Dendritic cell treated with granulocyte-macrophage colony-stimulating factor and Interleukin-4, amounts not matched to agents 40 ng/mL and 50 ng/mL, for 4 days (primary cell): ENCODE data around the gene DHRS3.
"Not testable (repeated sequence)": the region's sequence is repeated elsewhere in the genome, so short reads cannot be mapped to it uniquely, and the experiment has no call there.

Experiments
- H3K27ac Mint-ChIP-seq: one replicate; pipeline ENCODE4 v1.8.0; 2022; ENCODE audit warnings: mild to moderate bottlenecking, mixed read lengths
- H3K27me3 Mint-ChIP-seq: one replicate; pipeline ENCODE4 v1.8.0; 2022; ENCODE audit warnings: mild to moderate bottlenecking, mixed read lengths
- H3K36me3 Mint-ChIP-seq: one replicate; pipeline ENCODE4 v1.8.0; 2022; ENCODE audit warnings: low read depth, mixed read lengths
- H3K4me1 Mint-ChIP-seq: one replicate; pipeline ENCODE4 v1.8.0; 2022; ENCODE audit warnings: low read depth, mixed read lengths
- H3K4me3 Mint-ChIP-seq: one replicate; pipeline ENCODE4 v1.8.0; 2022; ENCODE audit warnings: mild to moderate bottlenecking, moderate library complexity, mixed read lengths
- H3K9me3 Mint-ChIP-seq: one replicate; pipeline ENCODE4 v1.8.0; 2022; ENCODE audit warnings: mixed read lengths
- intact Hi-C: fragments of 100-400 bp; cut with micrococcal nuclease; formaldehyde crosslinking; loops from one replicate; pipeline ENCODE4 v1.15.0; 2022

Gene DHRS3

GRCh38 chr1:12577020-12577419 lies 41.0 kb downstream of the DHRS3 start:
- intact Hi-C loops, result no loop called here
- no peaks in the 10 kb centered on the region for H3K9me3 Mint-ChIP-seq
- H3K4me3 Mint-ChIP-seq, result no peak overlapping the region
- H3K27ac Mint-ChIP-seq, result no peak overlapping the region
- H3K27me3 Mint-ChIP-seq, result no peaks in the 10 kb centered on the region
- no peaks in the 10 kb centered on the region for H3K4me1 Mint-ChIP-seq
- no peaks in the 10 kb centered on the region for H3K36me3 Mint-ChIP-seq

DNA sequence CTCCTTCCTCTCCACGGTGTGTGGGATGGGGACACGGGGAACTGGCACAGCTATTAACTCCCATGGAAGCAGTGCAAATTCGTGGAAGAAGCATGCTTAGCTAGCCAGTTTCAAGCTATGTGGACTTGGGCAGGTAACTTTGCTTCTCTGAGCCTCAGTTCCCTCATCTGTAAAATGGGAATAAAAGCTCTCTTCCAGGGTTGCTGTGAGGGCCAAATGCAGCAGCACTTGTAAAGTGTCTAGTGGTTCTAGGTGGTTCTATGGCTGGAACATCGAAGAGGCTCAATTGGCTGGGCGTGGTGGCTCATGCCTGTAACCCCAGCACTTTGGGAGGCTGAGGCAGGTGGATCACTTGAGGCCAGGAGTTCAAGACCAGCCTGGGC lies 43.3 kb downstream of the DHRS3 start:
- Mint-ChIP-seq H3K9me3 (no peaks in the 10 kb centered on the region), H3K4me3 (no peak overlapping the region), H3K4me1 (no peaks in the 10 kb centered on the region), H3K36me3 (no peaks in the 10 kb centered on the region), H3K27me3 (no peaks in the 10 kb centered on the region), H3K27ac (no peak overlapping the region)
- intact Hi-C loops, result no loop called here

DNA sequence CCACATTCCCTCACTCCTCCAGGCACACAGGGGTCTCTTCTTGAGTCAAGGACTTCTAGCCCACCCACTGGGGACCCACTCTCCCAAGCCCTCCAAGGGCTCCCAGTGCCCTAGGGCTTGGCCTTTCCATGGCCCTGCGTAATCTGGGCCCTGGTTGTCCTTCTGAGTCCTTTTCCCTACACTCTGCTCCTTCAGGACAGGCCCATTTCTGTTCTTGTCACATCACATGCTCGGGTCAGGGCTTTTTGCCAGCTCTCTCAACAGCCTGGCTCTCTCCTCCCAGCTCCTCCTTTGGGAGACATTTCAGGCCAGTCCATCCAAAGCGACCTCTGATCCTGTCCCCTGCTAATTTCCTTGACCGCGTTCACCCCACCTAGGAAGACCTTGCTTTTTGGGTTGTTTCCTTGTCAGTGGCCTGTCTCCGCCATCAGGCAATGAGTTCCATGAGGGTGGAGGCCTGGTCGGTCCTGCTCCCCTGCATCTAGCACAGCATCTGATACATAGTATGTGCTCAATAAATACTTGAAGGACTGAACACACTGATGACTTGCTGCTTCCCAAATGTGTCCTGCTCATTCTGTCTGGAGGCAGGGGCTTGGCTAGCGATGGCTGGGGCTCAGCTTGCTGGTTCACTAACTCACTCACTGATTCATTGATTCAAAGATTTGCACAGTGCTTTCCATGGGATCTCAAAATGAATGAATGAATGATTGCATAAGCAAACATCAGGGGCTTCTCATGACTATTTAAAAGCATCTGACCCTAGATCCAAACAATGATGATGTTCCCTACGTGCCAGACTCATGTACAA lies 44.8 kb downstream of the DHRS3 start:
- H3K4me3 Mint-ChIP-seq, result no peak overlapping the region
- no peaks in the 10 kb centered on the region for H3K4me1 Mint-ChIP-seq
- intact Hi-C loops, result no loop called here
- no peaks in the 10 kb centered on the region for H3K27me3 Mint-ChIP-seq
- H3K27ac Mint-ChIP-seq, result no peak overlapping the region
- H3K36me3 Mint-ChIP-seq, result no peaks in the 10 kb centered on the region
- no peaks in the 10 kb centered on the region for H3K9me3 Mint-ChIP-seq

DNA sequence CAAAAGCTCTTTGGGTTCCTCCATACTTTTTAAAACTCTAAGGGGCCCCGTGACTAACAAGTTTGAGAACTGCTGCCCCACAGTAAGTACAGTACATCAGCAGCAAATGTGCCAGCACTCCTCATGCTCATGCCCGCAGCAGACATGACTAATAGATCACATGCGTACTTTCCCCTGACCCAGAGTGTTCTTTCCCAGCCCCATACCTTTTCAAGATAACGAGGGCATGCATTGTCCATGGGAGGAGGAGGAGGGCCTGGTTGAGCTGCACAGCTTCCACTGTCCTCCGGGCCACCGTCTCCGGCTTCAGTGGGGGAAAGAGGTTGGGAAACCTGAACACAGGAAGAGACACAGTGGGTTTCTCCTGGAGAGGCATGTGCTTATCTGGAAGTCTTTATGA lies 45.5 kb downstream of the DHRS3 start:
- no peaks in the 10 kb centered on the region for H3K4me1 Mint-ChIP-seq

GRCh38 chr1:12570291-12570690 lies 47.7 kb downstream of the DHRS3 start:
- intact Hi-C loops, result no loop called here
- H3K36me3 Mint-ChIP-seq, result no peaks in the 10 kb centered on the region
- H3K4me1 Mint-ChIP-seq, result peaks cover 9% of the 10 kb centered on the region
- H3K4me3 Mint-ChIP-seq, result no peak overlapping the region
- H3K27ac Mint-ChIP-seq, result no peak overlapping the region
- no peaks in the 10 kb centered on the region for H3K9me3 Mint-ChIP-seq
- no peaks in the 10 kb centered on the region for H3K27me3 Mint-ChIP-seq

More for the DNA sequence above, 45.5 kb downstream of the DHRS3 start:
- Mint-ChIP-seq H3K36me3 (no peaks in the 10 kb centered on the region), H3K9me3 (no peaks in the 10 kb centered on the region), H3K27me3 (no peaks in the 10 kb centered on the region), H3K4me3 (no peak overlapping the region), H3K27ac (no peak overlapping the region)
- intact Hi-C loops, result no loop called here

DNA sequence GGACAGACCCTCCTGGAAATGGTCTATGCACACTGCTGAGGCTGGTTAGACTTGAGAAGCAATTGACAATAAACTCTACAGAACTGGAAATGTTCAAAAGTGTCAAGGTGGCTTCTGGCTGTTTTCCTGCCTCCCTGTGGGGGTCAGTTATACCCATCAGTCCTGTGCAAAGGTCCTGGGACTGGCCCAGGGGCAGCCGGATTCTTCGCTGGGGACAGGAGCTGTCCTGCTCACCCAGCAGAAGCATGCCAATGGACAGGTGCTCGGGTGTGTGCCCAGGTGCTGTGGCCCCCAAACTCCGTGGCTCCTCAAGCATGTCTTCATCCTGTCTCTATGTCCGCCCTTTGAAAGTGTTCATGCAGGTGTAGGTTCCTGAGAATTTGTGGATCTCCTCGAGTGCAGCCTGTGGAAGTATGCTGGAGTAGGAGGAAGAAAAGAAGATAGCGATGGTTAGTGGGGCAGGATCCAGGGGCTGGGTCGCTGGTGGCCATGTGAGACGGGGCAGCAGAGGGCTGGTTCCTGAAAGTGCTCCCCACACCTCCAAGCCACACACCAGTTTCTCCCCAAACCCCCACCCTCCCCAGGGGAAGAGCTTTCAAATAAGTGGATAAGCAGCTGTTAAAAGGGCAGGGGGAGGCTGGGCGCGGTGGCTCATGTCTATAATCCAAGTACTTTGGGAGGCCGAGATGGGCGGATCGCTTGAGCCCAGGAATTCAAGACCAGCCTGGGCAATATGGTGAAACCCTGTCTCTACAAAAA lies 49.8 kb downstream of the DHRS3 start:
- Mint-ChIP-seq H3K36me3 (no peaks in the 10 kb centered on the region), H3K4me1 (peaks cover 9% of the 10 kb centered on the region), H3K27me3 (no peaks in the 10 kb centered on the region), H3K9me3 (peaks cover 20% of the 10 kb centered on the region), H3K27ac (no peak overlapping the region), H3K4me3 (no peak overlapping the region)
- intact Hi-C loops, result no loop called here

GRCh38 chr1:12567288-12567819 lies 50.7 kb downstream of the DHRS3 start:
- H3K27ac Mint-ChIP-seq, result no peak overlapping the region
- intact Hi-C loops, result no loop called here
- peaks cover 28% of the 10 kb centered on the region for H3K9me3 Mint-ChIP-seq
- H3K4me3 Mint-ChIP-seq, result no peak overlapping the region
- H3K4me1 Mint-ChIP-seq, result peaks cover 9% of the 10 kb centered on the region
- H3K27me3 Mint-ChIP-seq, result no peaks in the 10 kb centered on the region
- no peaks in the 10 kb centered on the region for H3K36me3 Mint-ChIP-seq

DNA sequence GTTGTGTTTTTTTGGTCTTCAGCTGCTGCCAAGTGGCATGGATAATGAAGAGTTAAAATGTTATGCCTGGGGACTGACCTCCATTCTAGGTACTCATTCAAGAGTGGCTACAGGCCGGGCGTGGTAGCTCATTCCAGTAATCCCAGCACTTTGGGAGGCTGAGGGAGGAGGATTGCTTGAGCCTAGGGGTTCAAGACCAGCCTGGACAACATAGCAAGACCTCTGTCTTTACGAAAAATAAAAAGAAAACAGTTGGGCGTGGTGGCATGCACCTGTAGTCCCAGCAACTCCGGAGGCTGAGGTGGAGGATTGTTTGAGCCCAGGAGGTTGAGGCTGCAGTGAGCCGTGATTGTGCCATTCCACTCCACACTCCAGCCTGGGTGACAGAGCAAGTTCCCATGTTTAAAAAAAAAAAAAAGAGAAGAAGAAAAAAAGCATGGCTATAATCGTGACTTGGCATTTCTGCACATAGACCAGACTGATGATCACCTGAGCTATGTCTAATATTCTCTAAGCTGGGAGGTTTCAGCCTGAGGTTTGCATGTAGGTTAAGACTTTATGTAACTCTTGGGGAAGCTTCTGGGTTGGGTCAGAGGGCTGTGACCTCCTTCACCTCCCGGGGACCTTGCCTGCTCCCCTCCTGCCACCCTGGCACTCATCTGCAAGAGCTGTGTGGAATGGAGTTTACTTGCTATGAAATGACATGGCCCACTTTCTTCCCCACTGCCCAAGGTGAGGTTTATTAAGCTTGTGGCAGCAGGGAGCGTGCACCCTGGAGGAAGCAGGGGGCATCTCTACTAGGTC lies 51.3 kb downstream of the DHRS3 start:
- peaks cover 9% of the 10 kb centered on the region for H3K4me1 Mint-ChIP-seq
- intact Hi-C loops, result no loop called here
- H3K9me3 Mint-ChIP-seq, result peaks cover 33% of the 10 kb centered on the region
- no peaks in the 10 kb centered on the region for H3K36me3 Mint-ChIP-seq
- no peaks in the 10 kb centered on the region for H3K27me3 Mint-ChIP-seq
- H3K4me3 Mint-ChIP-seq, result no peak overlapping the region
- H3K27ac Mint-ChIP-seq, result no peak overlapping the region

DNA sequence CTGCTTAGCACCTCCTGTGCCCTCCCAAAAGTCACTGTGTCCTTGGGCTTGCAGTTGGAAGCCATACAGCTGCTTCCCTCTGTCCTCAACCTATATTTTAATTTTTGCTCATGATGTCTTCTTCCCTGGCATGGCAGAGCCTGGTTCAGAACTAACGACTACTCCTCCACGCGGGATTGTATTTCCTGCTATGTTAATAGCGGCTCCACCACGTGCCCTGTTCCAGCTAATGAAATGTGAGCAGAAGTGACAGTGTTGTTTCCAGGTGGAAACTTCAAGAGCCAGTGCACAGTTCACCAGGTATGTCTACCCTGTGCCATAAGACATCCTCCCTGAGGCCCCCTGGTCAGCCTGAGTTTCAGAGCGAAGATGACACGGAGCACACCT lies 52.1 kb downstream of the DHRS3 start:
- Mint-ChIP-seq H3K4me3 (no peak overlapping the region), H3K36me3 (no peaks in the 10 kb centered on the region)

DNA sequence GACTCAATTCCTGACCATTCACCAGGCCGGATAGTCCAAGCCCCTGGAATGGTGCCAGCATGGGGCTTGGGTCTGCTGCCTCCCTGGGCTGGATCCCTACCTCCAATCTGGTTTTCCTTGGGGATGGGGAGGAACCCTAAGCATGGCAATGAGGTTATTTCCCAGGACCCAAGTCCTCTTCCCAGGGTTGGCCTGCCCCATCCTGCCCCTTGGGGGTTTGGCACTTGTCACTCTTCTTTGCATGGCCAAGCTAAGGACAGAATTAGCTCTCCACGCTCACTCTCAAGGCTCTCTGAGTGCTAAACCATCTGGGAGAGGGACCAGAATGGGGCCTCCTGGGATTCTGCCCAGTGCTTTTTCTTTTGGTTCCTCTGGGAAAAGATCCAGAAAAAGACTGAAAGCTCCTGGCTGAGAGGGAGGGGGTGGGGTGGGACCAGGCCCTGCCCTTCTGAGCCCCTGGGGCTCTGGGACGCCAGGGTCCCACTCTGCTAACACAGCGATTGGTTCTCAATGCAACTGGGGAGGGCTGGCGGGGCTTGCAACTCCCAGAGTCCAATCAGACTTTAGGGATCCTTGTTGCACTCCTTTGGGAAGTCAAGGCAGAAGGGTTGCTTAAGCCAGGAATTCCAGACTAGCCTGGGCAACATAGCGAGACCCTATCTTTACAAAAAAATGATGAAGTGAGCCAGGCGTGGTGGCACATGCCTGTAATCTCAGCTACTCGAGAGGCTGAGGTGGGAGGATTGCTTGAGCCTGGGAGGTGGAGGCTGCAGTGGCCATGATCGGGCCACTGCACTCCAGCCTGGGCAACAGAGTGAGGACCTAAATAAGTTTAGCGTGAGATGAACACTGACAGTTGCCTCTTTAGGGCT lies 52.7 kb downstream of the DHRS3 start:
- Mint-ChIP-seq H3K27me3 (no peaks in the 10 kb centered on the region), H3K36me3 (no peaks in the 10 kb centered on the region), H3K4me3 (no peak overlapping the region), H3K4me1 (peaks cover 9% of the 10 kb centered on the region), H3K27ac (no peak overlapping the region), H3K9me3 (peaks cover 33% of the 10 kb centered on the region)
- intact Hi-C loops, result no loop called here

More for the DNA sequence above, 52.1 kb downstream of the DHRS3 start:
- H3K4me1 Mint-ChIP-seq, result peaks cover 9% of the 10 kb centered on the region
- intact Hi-C loops, result no loop called here
- H3K27me3 Mint-ChIP-seq, result no peaks in the 10 kb centered on the region
- H3K27ac Mint-ChIP-seq, result no peak overlapping the region
- peaks cover 33% of the 10 kb centered on the region for H3K9me3 Mint-ChIP-seq

DNA sequence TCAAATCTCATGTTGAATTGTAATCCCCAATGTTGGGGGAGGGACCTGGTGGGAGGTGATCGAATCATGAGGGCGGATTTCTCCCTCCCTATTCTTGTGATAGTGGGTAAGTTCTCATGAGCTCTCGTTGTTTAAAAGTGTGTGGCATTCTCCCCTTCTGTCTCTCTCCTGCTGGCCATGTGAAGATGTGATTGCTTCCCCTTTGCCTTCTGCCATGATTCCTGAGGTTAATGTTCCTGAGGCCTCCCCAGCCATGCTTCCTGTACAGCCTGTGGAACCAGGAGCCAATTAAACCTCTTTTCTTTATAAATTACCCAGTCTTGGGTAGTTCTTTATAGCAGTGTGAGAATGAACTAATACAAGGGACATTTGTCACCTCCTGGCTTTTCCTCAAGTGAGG lies 53.8 kb downstream of the DHRS3 start:
- H3K9me3 Mint-ChIP-seq, result peaks cover 33% of the 10 kb centered on the region
- intact Hi-C loops, H3K4me1 Mint-ChIP-seq, H3K27me3 Mint-ChIP-seq, H3K36me3 Mint-ChIP-seq, H3K4me3 Mint-ChIP-seq, H3K27ac Mint-ChIP-seq: not testable (repeated sequence)

GRCh38 chr1:12562955-12563576 lies 54.9 kb downstream of the DHRS3 start:
- no peaks in the 10 kb centered on the region for H3K36me3 Mint-ChIP-seq
- no peak overlapping the region for H3K27ac Mint-ChIP-seq
- H3K27me3 Mint-ChIP-seq, result no peaks in the 10 kb centered on the region
- H3K9me3 Mint-ChIP-seq, result peaks cover 33% of the 10 kb centered on the region
- intact Hi-C loops, result no loop called here
- H3K4me1 Mint-ChIP-seq, result peaks cover 9% of the 10 kb centered on the region
- no peak overlapping the region for H3K4me3 Mint-ChIP-seq

- peaks cover 33% of the 10 kb centered on the region for H3K9me3 Mint-ChIP-seq
- H3K27ac Mint-ChIP-seq, result no peak overlapping the region
- H3K36me3 Mint-ChIP-seq, result no peaks in the 10 kb centered on the region
- no peak overlapping the region for H3K4me3 Mint-ChIP-seq
- peaks cover 7% of the 10 kb centered on the region for H3K4me1 Mint-ChIP-seq
- intact Hi-C loops, result no loop called here
- H3K27me3 Mint-ChIP-seq, result peaks cover 1% of the 10 kb centered on the region
These were observed 56.9 kb downstream of the DHRS3 start for GRCh38 chr1:12561121-12561520.
